ENCODE results near the gene LPP.
A peak's percentile ranks its signal among the peaks of the same experiment; 100 is the strongest.

Gene LPP

DNA sequence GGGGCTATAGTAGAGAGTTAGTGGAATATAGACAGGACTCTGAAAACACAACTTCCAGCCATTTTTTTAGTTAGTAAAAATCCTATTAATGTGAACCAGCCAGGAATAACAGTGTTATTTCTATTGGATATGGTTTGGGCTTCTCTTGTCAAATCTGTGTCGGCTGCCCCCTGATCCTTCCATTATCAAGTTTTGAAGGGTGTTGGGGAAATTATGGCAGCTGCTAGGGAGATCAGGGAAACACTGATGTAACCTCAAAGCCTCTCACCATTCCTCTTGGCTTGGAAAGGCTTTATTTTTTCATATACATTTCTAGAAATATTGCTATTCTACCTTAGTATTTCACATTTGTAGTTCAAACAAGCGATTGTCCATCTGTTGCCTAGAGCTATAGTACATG is 724.1 kb downstream of the LPP start:
- ChIA-PET POLR2A (ENCODE audit: low non-redundant PET) (no interaction called here), CTCF (no interaction called here)
- no peak for DNase-seq (ENCODE audit: low spot score)
- H3K27ac ChIP-seq: no peak overlapping the region
- TF ChIP-seq CTCF (conservative IDR thresholded peaks at IDR 0.05; ENCODE audit: low read depth): no peak

- H3K27ac ChIP-seq: peak overlapping the region; percentile 67
- no peak for TF ChIP-seq CTCF (conservative IDR thresholded peaks at IDR 0.05; ENCODE audit: low read depth)
- peak; percentile 75 for DNase-seq (ENCODE audit: low spot score)
- POLR2A ChIA-PET (ENCODE audit: low non-redundant PET): no interaction called here
- CTCF ChIA-PET: interaction anchor here (0.6 to 0.8 kb wide), 2 partner anchors 44 to 63 kb away, joined by 3 read pairs; no protein-coding TSS in a partner anchor
These were observed 728.1 kb downstream of the LPP start for GRCh38 chr3:188881954-188882641.

DNA sequence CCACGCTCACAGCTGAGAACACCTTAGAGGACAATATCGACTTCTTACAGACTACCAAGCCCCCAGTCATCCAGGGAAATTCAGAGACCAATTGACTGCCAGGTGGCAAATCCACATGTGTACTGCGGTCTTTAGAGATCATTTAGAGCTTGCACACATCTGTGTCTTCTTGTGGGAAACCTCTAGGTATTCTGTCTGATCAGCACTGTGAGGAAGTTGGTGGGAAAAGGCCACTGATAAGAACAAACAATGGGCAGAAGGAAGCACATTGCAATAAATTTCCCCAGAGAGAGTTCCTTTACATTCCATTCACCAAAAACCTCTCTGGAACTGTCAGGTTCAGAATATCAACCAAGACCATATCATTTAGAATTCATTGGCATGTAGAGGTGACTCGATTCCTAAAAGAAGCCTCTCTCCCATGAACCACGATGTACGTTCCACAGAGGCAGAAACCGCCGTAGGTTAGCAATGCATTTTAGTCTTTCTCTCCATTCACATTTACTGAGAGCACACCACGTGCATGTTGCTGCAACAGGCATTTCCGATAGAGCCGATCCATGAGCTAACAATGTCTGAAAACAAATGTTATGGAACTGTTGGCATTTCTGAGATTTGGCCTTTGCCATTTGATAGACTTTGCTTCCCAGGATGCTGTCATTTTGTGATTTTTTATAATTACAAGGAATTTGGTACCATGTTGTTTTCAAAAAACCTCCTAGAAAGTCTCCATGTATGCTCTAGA is 730.5 kb downstream of the LPP start:
- POLR2A ChIA-PET (ENCODE audit: low non-redundant PET): no interaction called here
- no peak for DNase-seq (ENCODE audit: low spot score)
- no peak overlapping the region for H3K27ac ChIP-seq
- CTCF ChIA-PET: no interaction called here
- no peak for TF ChIP-seq CTCF (conservative IDR thresholded peaks at IDR 0.05; ENCODE audit: low read depth)

- TF ChIP-seq CTCF (conservative IDR thresholded peaks at IDR 0.05; ENCODE audit: low read depth): no peak
- CTCF ChIA-PET: interaction anchor here (0.7 kb wide), 1 partner anchor 1692 kb away, joined by 3 read pairs; no protein-coding TSS in a partner anchor
- H3K27ac ChIP-seq: no peak overlapping the region
- DNase-seq (ENCODE audit: low spot score): no peak
- POLR2A ChIA-PET (ENCODE audit: low non-redundant PET): no interaction called here
These were observed 734.5 kb downstream of the LPP start for GRCh38 chr3:188888321-188889053.

DNA sequence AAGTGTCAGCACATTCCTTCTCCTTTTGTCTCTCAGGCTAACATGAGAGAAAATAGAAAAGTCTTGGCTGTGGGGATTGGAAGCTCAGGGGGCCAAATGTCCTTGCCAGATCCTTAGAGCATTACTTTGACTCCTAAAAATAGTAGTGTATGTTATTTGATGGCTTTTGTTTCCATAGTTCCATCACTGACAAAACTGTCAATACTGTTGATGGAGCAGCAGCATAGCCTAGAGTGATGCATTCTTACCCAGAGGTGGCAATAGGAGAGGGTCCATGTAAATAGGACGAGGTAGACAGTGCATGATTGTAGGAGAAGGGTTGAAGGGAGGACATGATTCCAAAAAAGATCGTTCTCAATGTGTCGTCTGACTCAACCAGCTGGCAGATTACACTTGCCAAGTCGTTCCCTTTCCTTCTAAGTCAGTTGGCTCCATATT is 735.1 kb downstream of the LPP start:
- ChIA-PET CTCF (no interaction called here), POLR2A (ENCODE audit: low non-redundant PET) (no interaction called here)
- no peak for DNase-seq (ENCODE audit: low spot score)
- TF ChIP-seq CTCF (conservative IDR thresholded peaks at IDR 0.05; ENCODE audit: low read depth): no peak
- H3K27ac ChIP-seq: no peak overlapping the region

- no peak overlapping the region for H3K27ac ChIP-seq
- no peak for DNase-seq (ENCODE audit: low spot score)
- ChIA-PET POLR2A (ENCODE audit: low non-redundant PET) (no interaction called here), CTCF (no interaction called here)
- TF ChIP-seq CTCF (conservative IDR thresholded peaks at IDR 0.05; ENCODE audit: low read depth): no peak
These were observed 736.8 kb downstream of the LPP start for GRCh38 chr3:188890572-188891270.
